WTC11 (cell line): ENCODE measurements around the gene CDK10. TPM values are rescaled to one million over a fixed set of nuclear protein-coding genes. Genes with fewer than 3 reads are reported as not detected.
A peak's percentile ranks its signal among the peaks of the same experiment; 100 is the strongest.

Experiments
- ATAC-seq: fragments of 200-7000 bp; cut with Tn5 transposase; 2 replicates; pipeline ENCODE4 v1.10.0; 2021; ENCODE audit warnings: mild to moderate bottlenecking, moderate library complexity
- CTCF ChIA-PET: fragments of 300-600 bp; sonication (Branson Sonifier 250); formaldehyde crosslinking; loops from one replicate; lab custom pipeline; 2021; ENCODE audit warnings: antibody characterized with exemption; lab: Charles Lee
- POLR2A ChIA-PET: fragments of 350-600 bp; sonication (Branson Sonifier 250); formaldehyde crosslinking; loops from one replicate; lab custom pipeline; 2021; ENCODE audit warnings: antibody characterized with exemption; lab: Charles Lee
- DNase-seq: peaks from one replicate; pipeline ENCODE4 v3.0.0; 2021; ENCODE audit warnings: low spot score
- H3K27ac Mint-ChIP-seq: 2 replicates; pipeline ENCODE4 v1.8.0; 2021; ENCODE audit warnings: mixed read lengths
- H3K27me3 Mint-ChIP-seq: 2 replicates; pipeline ENCODE4 v1.8.0; 2021; ENCODE audit warnings: low read depth, mild to moderate bottlenecking, moderate library complexity, mixed read lengths
- H3K36me3 Mint-ChIP-seq: 2 replicates; pipeline ENCODE4 v1.8.0; 2021; ENCODE audit warnings: mixed read lengths
- H3K4me1 Mint-ChIP-seq: 2 replicates; pipeline ENCODE4 v1.8.0; 2022; ENCODE audit warnings: mixed read lengths
- H3K4me3 Mint-ChIP-seq: 2 replicates; pipeline ENCODE4 v1.8.0; 2021; ENCODE audit warnings: mild to moderate bottlenecking, moderate library complexity, mixed read lengths
- H3K9me3 Mint-ChIP-seq: 2 replicates; pipeline ENCODE4 v1.8.0; 2021; ENCODE audit warnings: mixed read lengths
- CREB1 ChIP-seq: sonication (generic); formaldehyde crosslinking; IDR thresholded peaks from 2 replicates; pipeline ENCODE4 v1.8.0; 2023; ENCODE audit warnings: mild to moderate bottlenecking, missing genetic modification reagents
- CREM ChIP-seq: sonication (generic); formaldehyde crosslinking; IDR thresholded peaks from 2 replicates; pipeline ENCODE4 v1.8.1; 2022; ENCODE audit warnings: mild to moderate bottlenecking, missing genetic modification reagents, moderate library complexity
- FOXJ3 ChIP-seq: sonication (generic); formaldehyde crosslinking; IDR thresholded peaks from 2 replicates; pipeline ENCODE4 v1.9.0; 2021; ENCODE audit warnings: missing genetic modification reagents, mild to moderate bottlenecking, borderline replicate concordance
- FOXK1 ChIP-seq: sonication (generic); formaldehyde crosslinking; IDR thresholded peaks from 2 replicates; pipeline ENCODE4 v1.8.0; 2022; ENCODE audit warnings: mild to moderate bottlenecking, moderate library complexity, missing genetic modification reagents
- FOXP1 ChIP-seq: sonication (generic); formaldehyde crosslinking; IDR thresholded peaks from 2 replicates; pipeline ENCODE4 v1.8.0; 2022; ENCODE audit warnings: missing genetic modification reagents, mild to moderate bottlenecking, moderate library complexity, borderline replicate concordance
- GRHL2 ChIP-seq: fragments of 250-450 bp; sonication (Bioruptor Pico); IDR thresholded peaks from 2 replicates; pipeline ENCODE4 v1.8.0; 2022; ENCODE audit warnings: mild to moderate bottlenecking, moderate library complexity; ENCODE audit not compliant: insufficient replicate concordance, severe bottlenecking
- GTF2I ChIP-seq: fragments of 250-450 bp; sonication (Bioruptor Pico); conservative IDR thresholded peaks from 2 replicates; pipeline ENCODE4 v1.4.0; 2021; ENCODE audit warnings: mild to moderate bottlenecking
- NR1H2 ChIP-seq: sonication (generic); formaldehyde crosslinking; IDR thresholded peaks from 2 replicates; pipeline ENCODE4 v1.9.0; 2021; ENCODE audit warnings: mild to moderate bottlenecking, moderate library complexity, missing genetic modification reagents
- NR2C2 ChIP-seq: sonication (generic); formaldehyde crosslinking; IDR thresholded peaks from 2 replicates; pipeline ENCODE4 v1.8.0; 2022; ENCODE audit warnings: mild to moderate bottlenecking, missing genetic modification reagents
- OVOL2 ChIP-seq: fragments of 250-450 bp; sonication (Bioruptor Pico); IDR thresholded peaks from 2 replicates; pipeline ENCODE4 v1.9.0; 2021; ENCODE audit warnings: mild to moderate bottlenecking, borderline replicate concordance
- PRRX2 ChIP-seq: fragments of 250-450 bp; sonication (Bioruptor Pico); IDR thresholded peaks from 2 replicates; pipeline ENCODE4 v1.8.0; 2021; ENCODE audit warnings: mild to moderate bottlenecking
- SMAD4 ChIP-seq: sonication (generic); formaldehyde crosslinking; IDR thresholded peaks from 2 replicates; pipeline ENCODE4 v1.8.0; 2022; ENCODE audit warnings: mild to moderate bottlenecking, missing genetic modification reagents
- SP1 ChIP-seq: sonication (generic); formaldehyde crosslinking; conservative IDR thresholded peaks from 2 replicates; pipeline ENCODE4 v1.8.1; 2022; ENCODE audit warnings: missing genetic modification reagents
- TEAD1 ChIP-seq: sonication (generic); formaldehyde crosslinking; IDR thresholded peaks from 2 replicates; pipeline ENCODE4 v1.8.0; 2022; ENCODE audit warnings: mild to moderate bottlenecking, missing genetic modification reagents
- total RNA-seq: library from RNA; stranded (reverse); gene quantifications from 3 replicates; pipeline ENCODE4 v1.2.3, GENCODE V29; 2021
- TF ChIP-seq, protein P1 (sequence below): fragments of 250-450 bp; sonication (Bioruptor Pico); IDR thresholded peaks from 2 replicates; pipeline ENCODE4 v2.1.2; 2022; ENCODE audit warnings: mild to moderate bottlenecking, moderate library complexity
- TF ChIP-seq, protein P2 (sequence below): sonication (generic); formaldehyde crosslinking; IDR thresholded peaks from 2 replicates; pipeline ENCODE4 v1.8.0; 2022; ENCODE audit warnings: mild to moderate bottlenecking, missing genetic modification reagents
- TF ChIP-seq, protein P3 (sequence below): sonication (generic); formaldehyde crosslinking; IDR thresholded peaks from 2 replicates; pipeline ENCODE4 v1.8.0; 2023; ENCODE audit warnings: missing genetic modification reagents, mild to moderate bottlenecking, borderline replicate concordance
- TF ChIP-seq, protein P4 (sequence below): sonication (generic); formaldehyde crosslinking; IDR thresholded peaks from 2 replicates; pipeline ENCODE4 v1.8.1; 2022; ENCODE audit warnings: low read depth, missing genetic modification reagents, borderline replicate concordance
- TF ChIP-seq, protein P5 (sequence below): sonication (generic); formaldehyde crosslinking; IDR thresholded peaks from 2 replicates; pipeline ENCODE4 v1.8.1; 2023; ENCODE audit warnings: mild to moderate bottlenecking, moderate library complexity, missing genetic modification reagents
- TF ChIP-seq, protein P6 (sequence below): sonication (generic); formaldehyde crosslinking; IDR thresholded peaks from 2 replicates; pipeline ENCODE4 v1.8.1; 2022; ENCODE audit warnings: missing genetic modification reagents, borderline replicate concordance

CDK10 gene
- total RNA-seq, 1 experiment from 2014 or later: 102 TPM

DNA sequence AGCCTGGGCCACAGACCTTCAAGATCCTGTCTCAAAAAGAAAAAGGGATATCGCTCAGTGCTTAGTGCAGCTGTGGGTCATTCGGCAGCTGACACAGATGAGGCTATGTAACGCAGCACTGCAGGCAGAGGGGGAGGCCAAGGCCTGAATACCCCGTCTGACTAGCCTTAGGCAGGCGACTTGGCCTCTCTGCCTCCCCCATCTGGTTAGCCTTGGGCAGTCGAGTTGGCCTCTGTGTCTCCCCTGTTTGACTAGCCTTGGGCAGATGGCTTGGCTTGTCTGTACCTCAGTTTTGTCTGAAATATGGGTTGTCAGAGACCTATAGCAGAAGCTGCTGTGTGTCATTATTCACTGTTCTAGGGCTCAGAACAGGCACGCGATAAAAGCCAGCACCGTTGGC is 18.9 kb upstream of the CDK10 start (continued):
- no peak for TF ChIP-seq SMAD4
- TF ChIP-seq, protein P1, sequence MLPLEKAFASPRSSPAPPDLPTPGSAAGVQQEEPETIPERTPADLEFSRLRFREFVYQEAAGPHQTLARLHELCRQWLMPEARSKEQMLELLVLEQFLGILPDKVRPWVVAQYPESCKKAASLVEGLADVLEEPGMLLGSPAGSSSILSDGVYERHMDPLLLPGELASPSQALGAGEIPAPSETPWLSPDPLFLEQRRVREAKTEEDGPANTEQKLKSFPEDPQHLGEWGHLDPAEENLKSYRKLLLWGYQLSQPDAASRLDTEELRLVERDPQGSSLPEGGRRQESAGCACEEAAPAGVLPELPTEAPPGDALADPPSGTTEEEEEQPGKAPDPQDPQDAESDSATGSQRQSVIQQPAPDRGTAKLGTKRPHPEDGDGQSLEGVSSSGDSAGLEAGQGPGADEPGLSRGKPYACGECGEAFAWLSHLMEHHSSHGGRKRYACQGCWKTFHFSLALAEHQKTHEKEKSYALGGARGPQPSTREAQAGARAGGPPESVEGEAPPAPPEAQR (CRISPR knock-in tag): no peak
- no peak for TF ChIP-seq GRHL2 (CRISPR knock-in tag)

DNA sequence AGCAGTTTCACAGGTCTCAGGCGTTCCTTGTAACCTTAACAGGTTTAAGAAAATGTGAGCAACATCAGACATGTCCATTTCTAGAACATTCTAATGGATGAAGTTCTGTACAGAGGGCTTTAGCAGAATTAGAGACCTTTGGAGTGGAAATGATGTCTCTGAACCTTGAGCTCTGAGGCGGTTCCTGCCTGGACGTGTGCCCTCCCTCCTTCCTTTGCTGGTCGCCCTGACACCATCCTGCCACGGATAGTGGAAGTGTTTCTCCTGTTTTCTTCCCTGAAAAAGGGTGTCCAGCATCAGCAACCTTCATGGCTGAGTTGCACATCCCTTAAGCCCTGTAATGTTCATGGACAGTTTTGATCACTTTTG is 17.7 kb upstream of the CDK10 start:
- peaks cover 38% of the 10 kb centered on the region for H3K9me3 Mint-ChIP-seq
- H3K27ac Mint-ChIP-seq: peak overlapping the region; percentile 2; the same call in 1 of the 2 replicates
- ATAC-seq (no peak), DNase-seq (no peak)
- H3K4me3 Mint-ChIP-seq: no peak overlapping the region
- peaks cover 13% of the 10 kb centered on the region for H3K27me3 Mint-ChIP-seq
- H3K4me1 Mint-ChIP-seq: no peaks in the 10 kb centered on the region
- peaks cover 32% of the 10 kb centered on the region for H3K36me3 Mint-ChIP-seq
- ChIA-PET CTCF (interaction anchor here (0.9 kb wide), 1 partner anchor 69 kb away, joined by 4 read pairs; no protein-coding TSS in a partner anchor), POLR2A (no interaction called here)
- TF ChIP-seq FOXJ3 (CRISPR knock-in tag): no peak
- TF ChIP-seq, protein P2, sequence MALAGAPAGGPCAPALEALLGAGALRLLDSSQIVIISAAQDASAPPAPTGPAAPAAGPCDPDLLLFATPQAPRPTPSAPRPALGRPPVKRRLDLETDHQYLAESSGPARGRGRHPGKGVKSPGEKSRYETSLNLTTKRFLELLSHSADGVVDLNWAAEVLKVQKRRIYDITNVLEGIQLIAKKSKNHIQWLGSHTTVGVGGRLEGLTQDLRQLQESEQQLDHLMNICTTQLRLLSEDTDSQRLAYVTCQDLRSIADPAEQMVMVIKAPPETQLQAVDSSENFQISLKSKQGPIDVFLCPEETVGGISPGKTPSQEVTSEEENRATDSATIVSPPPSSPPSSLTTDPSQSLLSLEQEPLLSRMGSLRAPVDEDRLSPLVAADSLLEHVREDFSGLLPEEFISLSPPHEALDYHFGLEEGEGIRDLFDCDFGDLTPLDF: no peak
- TF ChIP-seq GRHL2 (CRISPR knock-in tag): no peak
- no peak for TF ChIP-seq FOXK1 (CRISPR knock-in tag)
- no peak for TF ChIP-seq CREB1 (CRISPR knock-in tag)
- TF ChIP-seq, protein P3, sequence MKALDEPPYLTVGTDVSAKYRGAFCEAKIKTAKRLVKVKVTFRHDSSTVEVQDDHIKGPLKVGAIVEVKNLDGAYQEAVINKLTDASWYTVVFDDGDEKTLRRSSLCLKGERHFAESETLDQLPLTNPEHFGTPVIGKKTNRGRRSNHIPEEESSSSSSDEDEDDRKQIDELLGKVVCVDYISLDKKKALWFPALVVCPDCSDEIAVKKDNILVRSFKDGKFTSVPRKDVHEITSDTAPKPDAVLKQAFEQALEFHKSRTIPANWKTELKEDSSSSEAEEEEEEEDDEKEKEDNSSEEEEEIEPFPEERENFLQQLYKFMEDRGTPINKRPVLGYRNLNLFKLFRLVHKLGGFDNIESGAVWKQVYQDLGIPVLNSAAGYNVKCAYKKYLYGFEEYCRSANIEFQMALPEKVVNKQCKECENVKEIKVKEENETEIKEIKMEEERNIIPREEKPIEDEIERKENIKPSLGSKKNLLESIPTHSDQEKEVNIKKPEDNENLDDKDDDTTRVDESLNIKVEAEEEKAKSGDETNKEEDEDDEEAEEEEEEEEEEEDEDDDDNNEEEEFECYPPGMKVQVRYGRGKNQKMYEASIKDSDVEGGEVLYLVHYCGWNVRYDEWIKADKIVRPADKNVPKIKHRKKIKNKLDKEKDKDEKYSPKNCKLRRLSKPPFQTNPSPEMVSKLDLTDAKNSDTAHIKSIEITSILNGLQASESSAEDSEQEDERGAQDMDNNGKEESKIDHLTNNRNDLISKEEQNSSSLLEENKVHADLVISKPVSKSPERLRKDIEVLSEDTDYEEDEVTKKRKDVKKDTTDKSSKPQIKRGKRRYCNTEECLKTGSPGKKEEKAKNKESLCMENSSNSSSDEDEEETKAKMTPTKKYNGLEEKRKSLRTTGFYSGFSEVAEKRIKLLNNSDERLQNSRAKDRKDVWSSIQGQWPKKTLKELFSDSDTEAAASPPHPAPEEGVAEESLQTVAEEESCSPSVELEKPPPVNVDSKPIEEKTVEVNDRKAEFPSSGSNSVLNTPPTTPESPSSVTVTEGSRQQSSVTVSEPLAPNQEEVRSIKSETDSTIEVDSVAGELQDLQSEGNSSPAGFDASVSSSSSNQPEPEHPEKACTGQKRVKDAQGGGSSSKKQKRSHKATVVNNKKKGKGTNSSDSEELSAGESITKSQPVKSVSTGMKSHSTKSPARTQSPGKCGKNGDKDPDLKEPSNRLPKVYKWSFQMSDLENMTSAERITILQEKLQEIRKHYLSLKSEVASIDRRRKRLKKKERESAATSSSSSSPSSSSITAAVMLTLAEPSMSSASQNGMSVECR (CRISPR knock-in tag): no peak
- TF ChIP-seq, protein P4, sequence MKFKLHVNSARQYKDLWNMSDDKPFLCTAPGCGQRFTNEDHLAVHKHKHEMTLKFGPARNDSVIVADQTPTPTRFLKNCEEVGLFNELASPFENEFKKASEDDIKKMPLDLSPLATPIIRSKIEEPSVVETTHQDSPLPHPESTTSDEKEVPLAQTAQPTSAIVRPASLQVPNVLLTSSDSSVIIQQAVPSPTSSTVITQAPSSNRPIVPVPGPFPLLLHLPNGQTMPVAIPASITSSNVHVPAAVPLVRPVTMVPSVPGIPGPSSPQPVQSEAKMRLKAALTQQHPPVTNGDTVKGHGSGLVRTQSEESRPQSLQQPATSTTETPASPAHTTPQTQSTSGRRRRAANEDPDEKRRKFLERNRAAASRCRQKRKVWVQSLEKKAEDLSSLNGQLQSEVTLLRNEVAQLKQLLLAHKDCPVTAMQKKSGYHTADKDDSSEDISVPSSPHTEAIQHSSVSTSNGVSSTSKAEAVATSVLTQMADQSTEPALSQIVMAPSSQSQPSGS: no peak
- no peak for TF ChIP-seq FOXP1 (CRISPR knock-in tag)
- TF ChIP-seq PRRX2 (CRISPR knock-in tag): no peak
- TF ChIP-seq TEAD1 (CRISPR knock-in tag): no peak
- TF ChIP-seq SP1 (CRISPR knock-in tag): no peak
- no peak for TF ChIP-seq SMAD4
- no peak for TF ChIP-seq NR2C2 (CRISPR knock-in tag)
- no peak for TF ChIP-seq CREM
- no peak for TF ChIP-seq NR1H2
- TF ChIP-seq, protein P5, sequence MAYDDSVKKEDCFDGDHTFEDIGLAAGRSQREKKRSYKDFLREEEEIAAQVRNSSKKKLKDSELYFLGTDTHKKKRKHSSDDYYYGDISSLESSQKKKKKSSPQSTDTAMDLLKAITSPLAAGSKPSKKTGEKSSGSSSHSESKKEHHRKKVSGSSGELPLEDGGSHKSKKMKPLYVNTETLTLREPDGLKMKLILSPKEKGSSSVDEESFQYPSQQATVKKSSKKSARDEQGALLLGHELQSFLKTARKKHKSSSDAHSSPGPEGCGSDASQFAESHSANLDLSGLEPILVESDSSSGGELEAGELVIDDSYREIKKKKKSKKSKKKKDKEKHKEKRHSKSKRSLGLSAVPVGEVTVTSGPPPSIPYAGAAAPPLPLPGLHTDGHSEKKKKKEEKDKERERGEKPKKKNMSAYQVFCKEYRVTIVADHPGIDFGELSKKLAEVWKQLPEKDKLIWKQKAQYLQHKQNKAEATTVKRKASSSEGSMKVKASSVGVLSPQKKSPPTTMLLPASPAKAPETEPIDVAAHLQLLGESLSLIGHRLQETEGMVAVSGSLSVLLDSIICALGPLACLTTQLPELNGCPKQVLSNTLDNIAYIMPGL: no peak
- no peak for TF ChIP-seq OVOL2 (CRISPR knock-in tag)
- TF ChIP-seq GTF2I (CRISPR knock-in tag): no peak
- TF ChIP-seq, protein P6, sequence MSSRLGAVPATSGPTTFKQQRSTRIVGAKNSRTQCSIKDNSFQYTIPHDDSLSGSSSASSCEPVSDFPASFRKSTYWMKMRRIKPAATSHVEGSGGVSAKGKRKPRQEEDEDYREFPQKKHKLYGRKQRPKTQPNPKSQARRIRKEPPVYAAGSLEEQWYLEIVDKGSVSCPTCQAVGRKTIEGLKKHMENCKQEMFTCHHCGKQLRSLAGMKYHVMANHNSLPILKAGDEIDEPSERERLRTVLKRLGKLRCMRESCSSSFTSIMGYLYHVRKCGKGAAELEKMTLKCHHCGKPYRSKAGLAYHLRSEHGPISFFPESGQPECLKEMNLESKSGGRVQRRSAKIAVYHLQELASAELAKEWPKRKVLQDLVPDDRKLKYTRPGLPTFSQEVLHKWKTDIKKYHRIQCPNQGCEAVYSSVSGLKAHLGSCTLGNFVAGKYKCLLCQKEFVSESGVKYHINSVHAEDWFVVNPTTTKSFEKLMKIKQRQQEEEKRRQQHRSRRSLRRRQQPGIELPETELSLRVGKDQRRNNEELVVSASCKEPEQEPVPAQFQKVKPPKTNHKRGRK (CRISPR knock-in tag): no peak
